ENCODE measurements around the gene FBXO9.
"Not testable (repeated sequence)": the region's sequence is repeated elsewhere in the genome, so short reads cannot be mapped to it uniquely, and the experiment has no call there.

The FBXO9 gene

DNA sequence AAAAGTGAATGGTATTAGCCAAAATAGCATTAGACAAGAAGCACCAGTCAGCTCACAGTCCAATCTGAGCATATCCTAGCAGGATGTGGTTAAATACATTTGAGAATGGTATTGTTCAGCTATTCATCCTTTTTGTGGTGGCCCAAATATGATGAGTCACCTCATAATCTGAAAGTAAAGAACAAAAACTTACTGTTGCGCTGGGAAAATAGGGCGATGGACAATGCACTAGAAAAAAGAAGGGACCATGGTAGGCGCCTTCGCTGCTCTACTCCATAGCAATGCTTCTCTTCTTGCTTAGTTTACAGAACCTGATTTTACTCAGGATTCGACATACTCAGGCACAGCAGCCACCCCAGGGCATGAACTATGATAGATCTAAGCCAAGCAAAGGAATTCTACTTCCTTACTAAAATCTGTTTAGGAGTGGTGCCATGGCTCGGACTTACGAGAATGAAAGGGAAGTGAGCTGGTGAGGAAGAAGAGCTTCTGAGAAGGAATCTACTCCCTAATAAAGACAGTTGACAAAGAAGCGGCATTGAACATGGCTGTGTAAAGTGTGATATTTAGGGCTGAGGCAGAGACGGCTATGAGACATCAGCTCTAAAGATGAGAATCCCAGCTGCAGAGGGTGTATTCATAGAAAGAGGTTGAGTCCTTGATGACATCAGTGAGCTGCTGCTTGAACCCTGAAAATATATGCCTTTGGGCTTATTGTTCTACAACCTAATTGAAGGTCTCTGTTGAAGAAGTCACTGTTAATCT, 16.6 kb upstream of the FBXO9 start:
- DNase-seq = no peak

DNA sequence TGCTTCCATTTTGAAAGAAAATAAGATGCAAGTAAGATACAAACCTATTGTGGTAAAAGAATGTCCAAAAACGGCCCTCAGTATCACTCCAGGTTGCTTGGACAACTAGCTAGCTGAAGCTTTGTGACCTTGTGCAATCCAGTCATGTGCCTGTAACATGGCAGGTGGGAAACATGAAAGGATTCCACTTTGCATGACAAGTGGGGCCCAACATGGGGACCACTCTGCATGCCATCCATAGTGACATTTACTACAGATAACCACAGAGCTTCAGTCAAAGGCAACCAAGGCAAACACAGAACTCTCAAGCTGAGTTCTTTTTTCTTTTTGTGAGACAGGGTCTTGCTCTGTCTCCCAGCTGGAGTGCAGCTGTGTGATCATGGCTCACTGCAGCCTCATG, 15.8 kb upstream of the FBXO9 start:
- DNase-seq = no peak

DNA sequence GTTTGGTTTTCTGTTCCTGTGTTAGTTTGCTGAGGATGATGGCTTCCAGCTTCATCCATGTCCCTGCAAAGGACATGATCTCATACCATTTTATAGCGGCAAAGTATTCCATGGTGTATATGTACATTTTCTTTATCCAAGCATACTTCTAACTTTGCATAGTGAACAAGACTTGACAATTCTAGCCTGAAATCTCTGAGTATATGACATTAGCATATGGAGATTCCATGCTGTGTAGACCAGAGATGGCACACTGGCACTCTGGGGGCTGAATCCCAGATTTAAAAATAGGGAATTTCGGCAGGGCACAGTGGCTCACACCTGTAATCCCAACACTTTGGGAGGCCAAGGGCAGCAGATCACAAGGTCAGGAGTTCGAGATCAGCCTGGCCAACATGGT, 13.1 kb upstream of the FBXO9 start:
- not testable (repeated sequence) for DNase-seq

DNA sequence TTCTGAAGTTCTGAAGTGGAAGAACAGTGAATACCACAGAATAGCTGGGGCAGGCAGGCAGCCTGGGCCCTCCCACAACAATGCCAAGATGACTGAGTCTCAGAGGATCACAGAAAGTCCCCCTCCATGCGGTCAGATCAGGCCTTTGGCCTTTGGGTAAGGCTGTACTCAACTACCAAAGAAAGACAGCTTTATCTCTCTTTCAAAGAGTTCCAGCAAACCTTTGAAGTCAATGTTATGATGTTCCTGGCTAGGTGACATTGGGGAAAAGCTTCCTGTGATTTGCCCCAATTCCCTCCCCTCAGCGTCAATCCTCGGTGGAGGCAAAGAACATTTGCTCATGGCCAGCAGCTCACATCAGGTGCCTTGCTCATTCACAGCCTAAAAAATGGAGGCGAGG, 10.7 kb upstream of the FBXO9 start:
- no peak for DNase-seq

DNA sequence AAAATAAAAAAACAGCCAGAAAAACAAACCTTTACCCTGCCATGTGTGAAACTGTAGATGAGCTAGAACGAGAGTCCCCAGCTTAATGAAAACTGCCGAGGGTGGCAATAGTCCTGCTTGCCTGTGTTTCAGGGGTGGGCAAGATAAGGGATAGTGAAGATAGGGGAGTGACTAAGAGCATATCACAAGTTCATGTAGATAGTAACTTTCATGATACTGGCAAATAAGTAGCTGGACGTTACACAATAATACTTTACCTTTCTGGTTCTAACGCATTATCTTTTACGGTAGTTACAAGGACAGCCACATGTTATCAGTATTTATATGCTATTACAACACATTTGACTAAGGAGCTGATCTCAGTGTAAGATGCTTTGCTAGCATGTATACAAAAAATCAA, 9.3 kb upstream of the FBXO9 start:
- DNase-seq = no peak

DNA sequence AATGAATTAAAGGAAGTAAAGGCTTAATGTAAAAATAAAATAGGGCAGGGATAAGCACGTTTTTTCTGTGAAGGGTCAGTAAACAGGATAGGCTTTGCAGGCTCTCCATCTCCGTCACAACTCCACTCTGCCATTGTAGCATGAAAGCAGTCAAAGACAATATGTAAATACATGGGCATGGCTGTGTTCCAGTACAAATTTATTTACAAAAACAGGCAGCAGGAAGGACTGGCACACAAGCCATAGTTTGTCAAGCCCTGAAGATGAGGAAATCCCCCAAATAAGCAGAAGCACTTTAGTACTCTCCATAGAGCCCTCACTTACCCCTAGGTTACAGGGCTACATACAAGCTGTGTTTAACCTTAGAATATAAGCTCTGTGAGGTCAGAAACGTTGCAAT, 8.9 kb upstream of the FBXO9 start:
- no peak for DNase-seq

DNA sequence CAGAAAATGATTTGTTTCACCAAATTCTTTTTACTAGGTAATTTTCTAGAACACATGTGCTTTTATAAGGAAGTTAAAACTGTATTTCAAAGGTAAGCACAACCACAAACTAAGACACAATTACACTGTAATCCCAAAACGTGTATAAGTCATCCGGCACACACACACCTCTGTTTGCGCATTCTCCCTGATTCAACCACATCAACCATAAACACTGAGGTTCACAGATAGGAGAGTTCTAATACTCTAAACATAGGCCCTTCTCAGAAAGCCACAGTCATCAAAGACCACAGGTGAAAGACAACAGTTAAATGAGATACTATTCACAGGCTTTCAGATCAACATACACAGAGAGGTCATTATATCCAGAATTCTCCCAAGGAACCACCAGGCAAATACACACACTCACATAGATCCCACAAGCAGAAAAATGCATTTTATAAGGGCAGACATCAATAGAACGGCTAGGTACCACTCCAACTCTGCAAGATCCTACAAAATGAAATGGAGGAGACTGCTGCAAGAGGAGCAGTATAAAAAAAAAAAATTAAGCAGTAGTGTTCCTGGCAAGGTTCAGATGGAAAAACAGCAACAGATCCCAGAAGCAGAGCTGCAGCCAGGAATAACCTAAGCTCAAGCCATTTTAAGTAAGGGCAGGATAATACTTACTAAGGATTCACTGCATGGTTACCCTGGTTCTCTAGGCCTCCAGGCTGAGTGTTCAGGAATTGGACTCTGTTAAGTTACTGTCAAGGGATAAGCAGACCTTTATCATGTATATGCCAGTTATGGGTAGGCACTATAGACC, 6.6 kb upstream of the FBXO9 start:
- no peak for DNase-seq

DNA sequence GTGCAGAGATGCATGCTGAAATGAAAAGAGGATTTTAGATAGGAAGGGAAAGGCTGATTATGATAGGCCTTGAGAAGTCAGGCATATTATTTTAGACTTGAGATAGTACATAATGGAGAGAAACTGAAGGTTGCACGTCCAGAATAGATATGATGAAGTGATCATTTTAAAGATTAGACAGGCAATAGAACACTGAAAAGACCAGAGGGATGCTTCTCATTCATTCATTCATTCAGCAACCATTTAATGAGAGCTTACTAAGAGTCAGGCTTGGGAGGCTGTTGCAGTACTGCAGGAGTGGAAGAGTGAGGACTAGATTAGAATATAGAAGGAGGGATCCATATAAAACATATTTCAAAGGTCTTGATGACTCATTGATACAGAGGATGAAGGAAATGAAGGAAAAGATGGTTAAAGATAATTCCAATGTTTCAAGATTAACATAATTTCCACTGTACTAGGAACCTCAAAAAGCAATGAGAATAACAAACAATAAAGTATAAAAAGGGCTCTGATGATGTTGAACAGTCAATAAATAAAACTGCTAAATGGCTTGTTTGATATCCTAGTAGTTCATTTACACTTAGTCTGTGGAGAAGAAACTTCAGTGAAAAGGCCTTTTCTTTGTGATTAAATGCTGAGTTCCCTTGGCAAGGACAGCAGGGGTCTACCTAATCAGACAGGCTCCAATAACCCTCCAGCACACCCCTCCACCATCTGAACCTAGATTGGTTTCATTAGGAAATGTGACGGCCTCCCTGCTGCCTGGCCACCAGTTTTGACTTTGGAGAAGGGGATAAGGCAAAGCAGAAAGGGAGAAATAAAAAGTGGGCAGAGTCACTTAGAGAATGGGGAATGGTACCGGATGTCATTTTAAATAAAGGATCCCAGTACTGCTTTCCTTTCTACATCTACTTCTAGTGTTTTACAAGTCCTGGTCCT, 5.3 kb upstream of the FBXO9 start:
- DNase-seq = no peak

DNA sequence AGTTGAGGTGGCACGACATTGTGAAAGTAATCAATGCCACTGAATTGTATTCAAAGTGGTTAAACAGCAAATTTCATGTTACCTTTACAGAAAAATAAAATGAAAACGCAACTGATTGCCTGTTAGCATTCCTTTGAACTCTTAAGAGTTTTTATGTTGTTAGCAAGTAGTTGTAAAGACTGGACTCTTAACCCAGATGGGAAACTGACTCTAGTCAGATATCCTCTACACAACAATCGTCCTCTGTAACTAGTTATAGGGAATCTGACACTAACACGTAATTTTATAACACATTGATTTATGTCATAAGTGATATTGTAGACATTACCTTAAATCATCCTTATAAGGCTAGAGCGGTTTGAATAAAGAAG, 3.0 kb upstream of the FBXO9 start:
- no peak for DNase-seq

DNA sequence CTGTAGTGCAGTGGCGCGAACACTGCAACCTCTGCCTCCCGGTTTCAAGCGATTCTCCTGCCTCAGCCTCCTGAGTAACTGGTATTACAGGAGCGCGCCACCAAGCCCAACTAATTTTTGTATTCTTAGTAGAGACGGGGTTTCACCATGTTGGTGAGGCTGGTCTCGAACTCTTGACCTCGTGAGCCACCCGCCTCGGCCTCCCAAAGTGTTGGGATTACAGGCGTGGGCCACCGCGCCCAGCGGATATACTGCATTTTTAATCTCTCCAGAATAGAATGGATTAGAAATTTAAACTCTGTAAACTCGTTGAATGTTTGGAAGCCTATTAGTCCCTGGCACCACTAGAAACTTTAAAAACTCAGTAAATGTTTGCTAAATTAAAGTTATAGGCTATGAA, 949 bp upstream of the FBXO9 start:
- DNase-seq = not testable (repeated sequence)

DNA sequence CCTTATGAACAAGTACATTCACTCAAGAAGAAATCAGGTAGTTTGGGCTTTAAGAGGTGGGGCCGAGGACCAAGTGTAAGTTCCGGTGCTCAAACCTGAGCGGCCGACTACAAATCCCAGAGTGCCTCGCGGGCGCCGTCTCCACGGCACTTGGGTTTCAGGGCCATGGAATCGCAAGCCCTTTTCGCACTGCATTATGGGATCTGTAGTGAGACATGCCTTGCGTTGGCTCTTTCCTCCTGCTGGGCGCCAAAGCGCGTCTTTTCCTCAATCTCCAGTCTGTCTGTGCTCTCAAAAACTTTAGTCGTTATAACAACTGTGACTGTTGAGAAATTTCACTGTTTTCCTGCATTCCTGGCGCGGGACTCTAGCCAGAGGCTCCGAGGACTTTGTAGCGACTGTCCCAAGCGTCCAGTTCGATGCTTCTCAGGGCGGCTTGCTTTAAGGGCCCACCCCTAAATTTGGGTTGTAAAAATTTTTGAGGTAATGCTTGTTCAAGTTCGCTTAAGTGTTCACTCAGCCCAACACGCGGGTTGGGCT, 408 bp upstream of the FBXO9 start:
- peak; percentile 93 to 97 for DNase-seq

DNA sequence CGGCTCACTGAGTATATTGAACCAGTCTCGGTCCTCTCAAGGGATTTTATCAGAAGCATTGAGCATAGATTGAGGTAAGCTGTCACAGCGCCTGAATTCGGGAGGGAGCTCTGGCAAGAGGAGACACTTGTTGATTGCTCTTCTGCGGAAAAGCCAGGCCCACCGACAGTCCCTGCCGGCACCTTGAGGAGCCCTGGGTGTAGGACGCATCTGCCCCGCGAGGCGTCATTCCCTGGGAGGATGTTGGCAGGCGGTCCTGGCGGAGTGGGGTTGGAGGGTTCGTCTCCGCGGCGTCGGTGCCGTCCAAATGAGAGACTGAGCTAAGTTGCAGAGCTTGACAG, 843 bp downstream of the FBXO9 start:
- DNase-seq = peak in 1 of 2 experiments; percentile 22

DNA sequence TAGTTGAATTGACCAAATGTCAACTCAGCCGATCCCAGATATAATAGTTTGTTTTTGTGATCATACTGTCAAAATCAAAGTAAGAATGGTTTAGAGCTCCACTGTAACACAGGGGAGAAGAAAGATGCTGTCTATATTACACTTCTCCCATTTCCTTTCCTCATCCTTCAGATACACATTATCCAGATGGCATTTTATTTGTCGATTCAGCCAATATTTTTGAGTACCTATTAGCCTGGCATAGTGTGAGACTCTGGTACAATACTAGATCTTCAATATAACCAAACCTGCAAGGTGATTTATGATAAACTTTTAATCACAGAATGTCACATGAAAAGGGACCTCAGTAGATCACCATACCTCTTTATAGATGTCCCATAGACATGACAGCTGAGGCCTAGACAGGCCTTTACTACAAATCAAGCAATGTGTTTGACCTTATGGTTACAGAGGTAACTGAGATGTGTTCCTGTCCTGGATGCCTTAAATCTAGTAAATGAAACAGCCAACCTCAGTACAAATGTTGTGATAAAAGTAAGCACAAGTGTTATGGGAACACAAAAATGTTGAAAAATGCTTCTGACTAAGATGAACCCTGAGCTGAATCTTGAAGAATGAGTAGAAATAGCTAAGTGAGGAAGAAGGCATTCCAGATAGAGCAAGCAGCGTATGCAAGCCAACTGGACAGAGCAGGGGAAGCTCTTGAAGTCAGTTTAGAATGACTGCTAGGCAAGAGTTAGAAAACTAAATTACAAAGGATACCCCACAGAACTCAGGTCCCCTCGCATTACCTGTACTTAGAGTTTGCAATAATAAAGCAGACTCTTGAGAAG, 1.9 kb downstream of the FBXO9 start:
- DNase-seq = no peak

DNA sequence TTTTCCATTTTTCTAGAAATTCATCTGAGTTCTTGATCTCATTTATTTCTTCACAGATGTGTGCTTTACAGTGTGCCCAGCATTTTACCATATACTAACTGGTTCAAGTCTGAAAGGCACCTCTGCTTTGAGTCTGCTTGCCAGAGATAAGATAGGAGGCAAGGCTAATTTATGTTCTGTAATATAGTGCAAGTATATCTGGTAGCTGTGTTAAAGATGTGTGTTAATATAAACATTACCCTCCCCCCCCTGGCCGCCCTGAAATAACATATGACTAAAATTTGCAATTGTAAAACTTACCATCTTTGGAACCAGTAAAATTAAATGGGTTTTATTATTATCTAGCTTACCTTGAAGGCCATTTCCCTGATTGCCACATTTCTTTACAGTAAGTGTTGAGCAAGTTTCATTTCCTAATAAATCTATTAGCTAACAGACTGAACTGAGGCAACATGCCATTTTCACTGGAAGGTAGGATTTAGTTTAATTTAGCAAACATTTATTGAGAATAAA, 2.7 kb downstream of the FBXO9 start:
- no peak for DNase-seq

DNA sequence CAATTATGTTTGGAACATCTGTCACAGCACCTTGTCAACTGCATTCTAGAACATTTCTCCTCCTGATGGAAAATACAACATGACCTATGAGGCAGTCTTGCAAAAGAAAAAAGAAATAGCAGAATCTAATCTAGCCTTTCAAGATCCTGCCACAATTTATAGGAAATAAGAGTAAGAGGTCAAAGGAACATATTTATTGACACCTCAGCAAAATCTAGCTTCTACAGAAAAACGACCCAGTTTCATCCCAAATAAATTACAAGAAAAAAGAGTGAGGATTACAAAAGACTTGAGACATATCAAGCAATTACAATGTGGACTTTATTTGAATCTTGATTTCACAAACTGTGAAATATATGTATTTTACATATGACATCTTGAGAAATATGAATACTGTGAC, 4.2 kb downstream of the FBXO9 start:
- DNase-seq = no peak

DNA sequence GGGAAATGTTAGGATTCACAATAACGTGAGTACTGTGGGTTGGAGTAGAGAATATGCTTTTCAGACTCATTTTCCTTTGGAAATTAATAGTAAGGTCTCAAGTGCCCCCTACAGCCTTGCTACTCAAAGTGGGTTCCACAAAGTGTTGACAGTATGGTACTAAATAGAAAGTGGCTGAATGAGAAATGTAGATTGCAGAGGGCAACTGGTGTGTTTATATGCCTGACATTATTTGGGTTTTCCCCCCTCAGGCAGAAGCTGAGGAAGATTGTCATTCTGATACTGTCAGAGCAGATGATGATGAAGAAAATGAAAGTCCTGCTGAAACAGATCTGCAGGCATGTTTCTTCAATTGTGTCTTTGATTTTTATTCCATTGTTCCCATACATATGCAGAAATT, 5.6 kb downstream of the FBXO9 start:
- no peak for DNase-seq

DNA sequence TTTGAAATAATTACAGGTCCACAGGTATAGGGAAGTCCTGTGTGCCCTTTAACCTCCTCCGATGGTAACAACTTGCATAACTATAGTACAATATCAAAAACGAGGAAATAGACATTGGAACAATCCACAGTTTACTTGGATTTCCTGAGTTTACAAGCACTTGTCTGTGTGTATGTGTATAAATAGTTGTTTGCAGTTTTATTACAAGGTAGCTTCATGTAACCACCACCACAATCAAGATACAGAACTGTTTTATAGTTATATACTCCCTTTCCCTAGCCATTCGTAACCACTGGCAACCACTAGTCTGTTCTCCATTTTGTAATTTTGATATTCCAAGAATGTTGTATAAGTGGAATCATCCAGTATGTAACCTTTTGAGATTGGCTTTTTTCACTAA, 9.1 kb downstream of the FBXO9 start:
- no peak for DNase-seq

DNA sequence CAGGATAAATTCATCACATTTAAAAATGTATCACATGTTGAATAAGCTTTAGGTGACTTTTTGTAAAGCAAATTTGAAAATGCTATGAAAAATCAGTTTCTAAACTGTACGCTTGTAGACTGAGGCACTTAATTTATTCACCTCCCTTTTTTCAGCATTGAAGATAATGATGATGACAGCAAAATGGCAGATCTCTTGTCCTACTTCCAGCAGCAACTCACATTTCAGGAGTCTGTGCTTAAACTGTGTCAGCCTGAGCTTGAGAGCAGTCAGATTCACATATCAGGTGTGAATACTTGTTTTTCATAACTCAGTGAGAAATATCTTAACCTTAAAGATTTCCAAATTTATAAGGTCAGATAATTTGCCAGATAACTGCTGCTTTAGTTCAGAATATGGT, 15.6 kb downstream of the FBXO9 start:
- no peak for DNase-seq

DNA sequence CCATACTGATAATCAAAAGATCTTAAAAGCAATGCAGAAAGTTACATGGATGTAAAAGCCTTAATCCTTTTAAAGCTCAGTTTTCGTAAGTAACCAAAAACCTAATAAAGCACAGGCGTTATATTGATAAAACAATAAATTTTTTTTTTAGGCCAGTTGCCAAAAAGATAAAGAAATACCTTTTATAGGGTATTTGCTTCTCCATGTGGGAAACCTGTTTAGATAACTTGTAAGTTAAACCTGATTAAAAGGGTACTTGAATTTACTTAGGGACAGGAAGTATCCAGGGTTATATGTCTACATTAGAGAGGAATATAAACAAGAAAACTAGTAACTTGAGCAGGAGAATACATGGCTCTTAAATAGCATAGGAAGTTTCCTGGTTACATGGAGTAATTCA, 21.1 kb downstream of the FBXO9 start:
- DNase-seq = no peak

DNA sequence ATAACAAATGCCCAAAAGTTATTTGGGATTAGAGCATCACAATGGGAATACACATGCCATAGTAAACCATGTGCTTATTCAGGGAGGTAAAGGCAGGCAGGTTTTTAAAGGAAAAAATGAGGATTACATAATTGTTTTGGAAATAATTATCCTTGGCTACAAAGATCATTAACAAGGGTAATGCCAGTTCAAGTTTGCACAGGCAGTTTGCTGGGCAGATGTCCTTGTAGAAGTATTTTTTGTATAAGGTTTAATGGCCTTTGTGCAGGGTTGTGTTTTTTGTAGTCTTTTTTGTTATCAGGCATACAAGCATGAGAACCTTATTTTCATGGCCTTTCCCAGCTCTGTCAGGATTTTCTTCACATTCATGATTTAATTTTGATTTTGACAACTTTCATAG, 24.7 kb downstream of the FBXO9 start:
- no peak for DNase-seq

DNA sequence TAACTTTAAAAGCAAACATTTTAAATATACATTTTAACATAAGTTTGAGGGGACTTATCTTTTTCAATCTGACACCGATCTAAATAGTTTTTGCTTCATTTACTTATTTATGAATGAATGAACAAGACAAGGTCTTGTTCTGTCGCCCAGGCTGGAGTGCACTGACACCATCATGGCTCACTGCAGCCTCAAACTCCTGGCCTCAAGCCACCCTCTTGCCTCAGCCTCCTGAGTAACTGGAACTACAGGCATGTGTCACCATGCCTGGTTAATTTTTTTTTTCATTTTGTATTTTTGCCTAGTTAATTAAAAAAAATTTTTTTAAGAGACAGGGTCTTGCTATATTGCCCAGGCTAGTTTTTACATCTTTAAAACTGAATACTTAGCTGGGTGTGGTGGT, 25.4 kb downstream of the FBXO9 start:
- no peak for DNase-seq

DNA sequence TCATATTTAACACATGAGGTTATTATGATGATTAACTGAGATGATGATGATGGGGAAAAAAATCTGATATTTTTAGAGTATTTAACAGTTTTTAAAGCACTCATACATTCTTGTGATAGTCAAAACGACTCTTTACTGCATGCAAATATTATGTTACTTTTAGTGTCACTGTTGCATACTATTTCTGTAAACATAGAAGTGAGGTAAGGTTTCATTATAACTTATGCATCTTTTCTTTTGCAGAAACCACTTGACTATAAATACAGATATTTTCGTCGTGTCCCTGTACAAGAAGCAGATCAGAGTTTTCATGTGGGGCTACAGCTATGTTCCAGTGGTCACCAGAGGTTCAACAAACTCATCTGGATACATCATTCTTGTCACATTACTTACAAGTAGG, 30.1 kb downstream of the FBXO9 start:
- DNase-seq = no peak
